Activated CD8-positive, alpha-beta memory T cell treated with anti-CD3 and anti-CD28 coated beads, Interleukin-2, amount 50 U/mL, for 48 hours (primary cell): ENCODE data around the gene PTBP1.
"Not testable (repeated sequence)": the region's sequence is repeated elsewhere in the genome, so short reads cannot be mapped to it uniquely, and the experiment has no call there.

Experiments used
- DNase-seq: peaks from one replicate; pipeline ENCODE4 v3.0.0-alpha.2; 2020

The PTBP1 gene

GRCh38 chr19:834216-834615 lies 37.0 kb downstream of the PTBP1 start:
- DNase-seq: no peak

GRCh38 chr19:835210-835810 lies 38.1 kb downstream of the PTBP1 start:
- DNase-seq: no peak

- DNase-seq: no peak
Measured at GRCh38 chr19:840519-841206, 43.4 kb downstream of the PTBP1 start, which contains the start of gene PRTN3. Gene PRTN3, plus strand, starts transcription at chr19:840999. Its CDS starts 10 bp downstream, at chr19:841009.

- not testable (repeated sequence) for DNase-seq
Measured at GRCh38 chr19:842802-843179, 45.5 kb downstream of the PTBP1 start.

- DNase-seq: no peak
Measured at GRCh38 chr19:843180-843835, 46.1 kb downstream of the PTBP1 start.

DNA sequence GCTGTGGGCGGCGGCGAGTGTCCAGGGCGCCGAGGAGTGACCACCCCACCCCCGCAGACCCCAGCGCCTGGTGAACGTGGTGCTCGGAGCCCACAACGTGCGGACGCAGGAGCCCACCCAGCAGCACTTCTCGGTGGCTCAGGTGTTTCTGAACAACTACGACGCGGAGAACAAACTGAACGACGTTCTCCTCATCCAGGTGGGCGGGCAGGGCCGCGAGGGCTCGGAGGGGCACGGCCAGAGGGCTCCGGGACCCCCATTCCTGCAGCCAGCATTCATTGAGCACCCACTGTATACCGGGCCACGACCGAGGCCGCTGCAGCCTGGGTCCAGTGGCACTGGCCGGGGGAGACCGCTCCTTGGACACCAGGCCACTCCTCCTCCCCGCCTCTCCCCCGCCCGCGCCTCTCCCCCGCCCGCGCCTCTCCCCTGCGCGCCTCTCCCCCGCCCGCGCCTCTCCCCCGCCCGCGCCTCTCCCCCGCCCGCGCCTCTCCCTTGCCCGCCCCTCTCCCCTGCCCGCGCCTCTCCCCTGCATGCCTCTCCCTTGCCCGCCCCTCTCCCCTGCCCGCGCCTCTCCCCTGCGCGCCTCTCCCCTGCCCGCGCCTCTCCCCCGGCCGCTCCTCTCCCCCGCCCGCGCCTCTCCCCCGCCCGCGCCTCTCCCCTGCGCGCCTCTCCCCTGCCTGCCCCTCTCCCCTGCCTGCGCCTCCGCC lies 46.7 kb downstream of the PTBP1 start:
- no peak for DNase-seq

DNA sequence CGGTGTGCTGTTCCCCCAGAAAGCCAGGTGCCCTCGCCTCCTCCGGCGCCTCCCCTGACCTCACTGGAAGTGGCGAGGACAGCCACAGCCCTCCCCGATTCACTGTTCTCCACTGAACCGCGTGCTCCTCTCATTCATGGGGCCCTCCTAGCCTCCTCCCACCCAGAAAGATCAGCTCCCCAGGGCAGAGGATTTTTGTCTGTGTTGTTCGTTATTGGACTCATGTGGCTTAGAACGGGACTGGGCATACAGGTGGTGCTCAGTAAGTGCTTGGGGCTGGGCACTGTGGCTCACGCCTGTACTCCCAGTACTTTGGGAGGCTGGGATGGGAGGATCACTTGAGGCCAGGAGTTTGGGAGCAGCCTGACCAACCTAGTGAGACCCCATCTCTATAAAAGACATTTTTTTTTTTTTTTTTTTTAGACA lies 47.3 kb downstream of the PTBP1 start:
- no peak for DNase-seq

DNA sequence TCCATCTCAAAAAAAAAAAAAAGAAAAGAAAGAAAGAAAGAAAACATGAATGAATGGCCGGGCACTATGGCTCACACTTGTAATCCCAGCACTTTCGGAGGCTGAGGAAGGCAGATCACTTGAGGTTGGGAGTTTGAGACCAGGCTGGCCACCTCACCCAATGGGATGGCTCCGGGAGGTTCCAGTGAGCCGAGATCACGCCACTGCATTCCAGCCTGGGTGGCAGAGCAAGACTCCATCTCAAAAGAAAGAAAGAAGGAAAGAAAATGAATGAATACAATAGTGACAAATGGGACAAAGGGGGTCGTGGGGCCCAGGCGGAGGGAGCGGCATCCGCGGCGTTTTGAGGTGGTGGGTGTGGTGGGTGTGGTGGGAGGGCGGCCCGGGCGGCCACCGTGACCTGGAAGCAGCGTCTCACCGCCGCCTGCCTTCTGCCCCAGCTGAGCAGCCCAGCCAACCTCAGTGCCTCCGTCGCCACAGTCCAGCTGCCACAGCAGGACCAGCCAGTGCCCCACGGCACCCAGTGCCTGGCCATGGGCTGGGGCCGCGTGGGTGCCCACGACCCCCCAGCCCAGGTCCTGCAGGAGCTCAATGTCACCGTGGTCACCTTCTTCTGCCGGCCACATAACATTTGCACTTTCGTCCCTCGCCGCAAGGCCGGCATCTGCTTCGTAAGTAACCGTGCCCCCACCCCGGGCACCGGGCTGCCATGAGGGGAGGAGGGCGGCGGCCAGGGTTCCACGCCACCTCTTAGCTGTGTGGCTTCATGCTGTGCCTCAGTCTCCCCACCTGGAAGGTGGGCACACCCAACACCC lies 48.7 kb downstream of the PTBP1 start:
- DNase-seq: no peak

DNA sequence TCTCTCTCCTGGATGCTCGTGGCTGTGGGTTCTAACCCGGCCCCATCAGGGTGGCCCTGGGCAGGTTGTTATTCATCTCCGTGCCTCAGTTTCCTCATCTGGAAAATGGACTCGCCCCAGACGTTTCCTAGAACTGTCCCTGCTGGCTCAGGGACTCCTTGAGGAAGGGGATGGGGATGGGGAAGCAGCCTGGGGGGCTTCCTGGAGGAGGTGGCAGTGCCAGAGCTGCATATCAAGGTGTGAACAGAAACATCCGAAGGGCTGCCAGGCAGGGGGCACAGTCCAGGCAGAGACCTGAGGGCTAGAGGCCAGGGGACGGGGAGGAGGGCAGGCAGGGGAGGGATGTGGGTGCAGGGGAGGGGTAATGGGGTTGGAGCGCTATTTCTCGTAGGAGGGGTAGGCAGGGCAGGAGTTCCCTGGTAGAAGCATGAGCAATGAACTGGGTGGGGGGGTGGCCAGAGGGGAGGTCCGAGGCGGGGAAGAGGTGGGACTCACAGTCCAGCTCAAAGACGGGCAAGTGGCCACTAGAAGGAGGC lies 51.2 kb downstream of the PTBP1 start:
- no peak for DNase-seq

- not testable (repeated sequence) for DNase-seq
Measured at GRCh38 chr19:849195-849594, 51.9 kb downstream of the PTBP1 start.

GRCh38 chr19:850221-850978 lies 53.1 kb downstream of the PTBP1 start:
- DNase-seq: no peak

- DNase-seq: no peak
Measured at GRCh38 chr19:850979-851335, 53.7 kb downstream of the PTBP1 start.

- DNase-seq: no peak
Measured at GRCh38 chr19:852136-853013, 55.1 kb downstream of the PTBP1 start, which contains the start of gene ELANE. Gene ELANE, plus strand, starts transcription at chr19:852303. Its CDS starts 26 bp downstream, at chr19:852329.

GRCh38 chr19:853014-853585 lies 55.8 kb downstream of the PTBP1 start:
- no peak for DNase-seq

DNA sequence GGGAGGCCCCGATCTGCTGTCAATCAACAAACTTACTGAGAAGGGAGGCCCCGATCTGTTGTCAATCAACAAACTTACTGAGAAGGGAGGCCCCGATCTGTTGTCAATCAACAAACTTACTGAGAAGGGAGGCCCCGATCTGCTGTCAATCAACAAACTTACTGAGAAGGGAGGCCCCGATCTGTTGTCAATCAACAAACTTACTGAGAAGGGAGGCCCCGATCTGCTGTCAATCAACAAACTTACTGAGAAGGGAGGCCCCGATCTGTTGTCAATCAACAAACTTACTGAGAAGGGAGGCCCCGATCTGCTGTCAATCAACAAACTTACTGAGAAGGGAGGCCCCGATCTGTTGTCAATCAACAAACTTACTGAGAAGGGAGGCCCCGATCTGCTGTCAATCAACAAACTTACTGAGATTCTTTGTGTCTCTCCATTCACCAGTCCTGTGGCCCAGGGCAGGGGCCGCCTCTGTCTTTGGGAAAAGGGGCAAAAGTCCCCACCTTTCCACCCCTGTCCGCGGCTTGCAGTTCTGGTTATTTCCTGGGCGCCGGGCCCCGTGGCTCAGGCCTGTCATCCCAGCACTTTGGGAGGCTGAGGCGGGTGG lies 56.5 kb downstream of the PTBP1 start:
- not testable (repeated sequence) for DNase-seq

GRCh38 chr19:854549-854948 lies 57.3 kb downstream of the PTBP1 start:
- DNase-seq: no peak

- DNase-seq: no peak
Measured at GRCh38 chr19:855142-855541, 57.9 kb downstream of the PTBP1 start.

GRCh38 chr19:855566-856120 lies 58.4 kb downstream of the PTBP1 start:
- no peak for DNase-seq

GRCh38 chr19:858284-858683 lies 61.0 kb downstream of the PTBP1 start:
- DNase-seq: no peak
